ENCODE measurements around the gene STX7.

STX7 gene

DNA sequence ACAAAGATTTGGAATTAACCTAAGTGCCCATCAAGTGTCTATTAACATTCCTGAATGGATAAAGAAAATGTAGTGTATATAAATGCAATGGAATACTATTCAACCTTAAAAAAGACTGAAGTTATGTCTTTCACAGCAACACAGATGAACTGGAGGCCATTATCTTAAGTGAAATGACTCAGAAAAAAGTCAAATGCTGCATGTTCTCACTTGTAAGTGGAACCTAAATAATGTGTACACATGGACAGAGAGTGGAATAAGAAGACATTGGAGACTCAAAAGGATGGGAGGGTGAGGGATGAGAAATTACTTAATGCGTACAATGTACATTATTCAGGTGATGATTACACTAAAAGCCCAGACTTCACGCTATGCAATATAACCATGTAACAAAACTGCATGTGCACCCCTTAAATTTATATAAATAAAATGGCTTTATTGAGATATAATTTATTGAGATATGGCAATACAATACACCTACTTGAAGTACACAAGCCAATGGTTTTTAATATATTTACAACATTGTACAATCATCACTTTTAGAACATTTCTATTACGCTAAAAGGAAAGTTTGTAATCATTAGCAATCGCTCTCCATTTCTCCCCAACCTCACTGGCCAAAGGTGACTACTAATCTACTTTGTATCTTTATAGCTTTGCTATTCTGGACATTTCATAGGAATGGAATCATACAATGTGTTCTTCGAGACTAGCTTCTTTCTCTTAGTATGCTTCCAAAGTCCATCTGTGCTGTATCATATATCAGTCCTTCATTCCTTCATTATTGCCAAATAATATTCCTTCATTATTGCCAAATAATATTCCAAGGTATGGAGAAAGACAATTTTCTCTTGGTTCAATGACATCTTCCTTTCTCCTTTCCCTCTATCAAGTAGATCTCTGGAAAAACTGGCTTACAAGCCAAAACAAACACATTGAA lies 5.8 kb downstream of the STX7 start:
- DNase-seq (ENCODE audit: low read depth in 2 of 3, low spot score in 1 of 3), result no peak

DNA sequence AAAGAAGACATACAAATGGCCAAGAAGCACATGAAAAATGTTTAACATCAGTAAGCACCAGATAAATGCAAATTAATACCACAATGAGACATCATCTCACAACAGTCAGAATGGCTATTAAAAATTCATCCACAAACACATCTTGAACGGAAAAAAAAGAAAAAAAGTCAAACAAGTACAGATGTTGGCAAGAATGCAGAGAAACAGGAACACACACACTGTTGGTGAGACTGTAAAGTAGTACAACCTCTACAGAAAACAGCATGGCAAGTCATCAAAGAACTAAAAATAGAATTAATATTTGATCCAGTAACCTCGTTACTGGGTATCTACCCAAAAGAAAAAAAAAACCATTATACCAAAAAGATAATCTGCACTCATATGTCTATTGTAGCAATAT lies 6.5 kb downstream of the STX7 start:
- DNase-seq (ENCODE audit: low read depth in 2 of 3, low spot score in 1 of 3), result no peak

DNA sequence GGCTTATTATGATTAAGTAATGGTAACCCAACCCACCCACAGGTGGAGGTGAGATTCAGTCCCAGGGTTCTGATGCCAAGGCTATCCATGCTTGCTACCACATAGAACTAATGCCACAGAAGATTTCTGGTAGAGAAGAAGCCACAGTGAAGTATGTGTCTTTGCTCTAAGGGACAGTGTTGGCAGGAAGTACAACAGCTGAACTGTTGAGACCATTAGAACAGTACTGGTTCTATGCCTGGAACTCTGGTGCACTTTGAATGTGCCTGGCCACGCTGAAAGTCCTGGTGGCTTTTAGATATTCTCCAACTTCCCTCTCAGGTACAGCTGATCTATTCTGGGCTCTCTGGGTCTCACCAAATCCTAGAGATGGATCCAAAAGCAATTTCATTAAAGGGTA lies 7.8 kb downstream of the STX7 start:
- no peak for DNase-seq (ENCODE audit: low read depth in 2 of 3, low spot score in 1 of 3)

DNA sequence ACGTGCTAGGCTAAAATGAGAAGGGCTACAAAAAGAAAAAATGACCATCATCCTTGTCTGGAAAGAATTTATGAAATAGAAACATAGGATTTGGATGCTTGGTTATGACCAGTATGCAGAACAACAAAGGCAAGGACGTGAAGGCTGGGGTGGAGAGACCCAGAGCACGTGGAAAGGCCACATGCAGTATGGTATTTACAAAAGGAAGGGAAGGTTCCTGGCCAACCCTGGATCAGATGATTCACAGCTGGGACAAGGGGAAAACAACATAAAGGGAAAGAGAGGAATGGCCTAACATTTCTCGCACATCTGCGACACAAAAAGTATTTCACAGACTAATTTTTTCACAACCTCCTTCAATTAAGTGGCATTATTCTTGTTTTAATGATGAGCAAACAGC lies 8.2 kb downstream of the STX7 start:
- no peak for DNase-seq (ENCODE audit: low read depth in 2 of 3, low spot score in 1 of 3)

DNA sequence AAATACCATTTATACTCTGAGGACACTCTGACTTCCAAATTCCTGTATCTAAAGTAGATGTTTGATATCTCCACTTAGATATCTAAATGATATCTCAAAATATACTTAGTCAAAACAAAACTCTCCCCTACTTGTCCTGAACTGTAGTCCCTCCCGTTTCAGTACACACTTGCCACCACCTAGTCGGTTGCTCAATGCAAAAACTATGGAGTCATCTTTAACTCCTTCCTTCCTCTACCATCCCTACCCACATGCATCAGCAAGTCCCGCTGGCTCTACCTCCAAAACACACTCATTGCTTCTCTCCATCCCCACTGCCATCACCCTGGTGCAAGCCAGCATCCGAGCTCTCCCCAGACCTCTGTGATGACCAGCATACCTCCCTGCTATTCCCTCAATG lies 13.2 kb downstream of the STX7 start:
- DNase-seq (ENCODE audit: low read depth in 2 of 3, low spot score in 1 of 3), result no peak

DNA sequence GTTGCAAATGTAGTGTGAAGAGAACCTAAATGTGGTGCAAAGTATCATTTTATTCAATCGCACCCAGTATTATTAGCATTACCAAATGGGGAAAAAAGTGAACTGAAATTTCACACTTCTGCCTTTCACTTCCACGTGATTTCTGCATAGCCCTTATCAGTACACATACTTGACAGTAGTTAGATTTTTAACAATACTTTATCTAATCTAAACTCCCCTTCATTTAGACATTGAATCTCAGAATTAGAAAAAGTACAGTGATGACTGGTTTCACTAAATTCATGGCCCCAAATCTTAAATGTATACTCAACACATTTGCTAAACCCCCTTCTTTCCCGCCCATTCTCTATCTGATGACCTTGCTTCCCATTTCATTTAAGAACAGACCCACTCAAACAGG lies 14.3 kb downstream of the STX7 start:
- DNase-seq (ENCODE audit: low read depth in 2 of 3, low spot score in 1 of 3), result no peak

DNA sequence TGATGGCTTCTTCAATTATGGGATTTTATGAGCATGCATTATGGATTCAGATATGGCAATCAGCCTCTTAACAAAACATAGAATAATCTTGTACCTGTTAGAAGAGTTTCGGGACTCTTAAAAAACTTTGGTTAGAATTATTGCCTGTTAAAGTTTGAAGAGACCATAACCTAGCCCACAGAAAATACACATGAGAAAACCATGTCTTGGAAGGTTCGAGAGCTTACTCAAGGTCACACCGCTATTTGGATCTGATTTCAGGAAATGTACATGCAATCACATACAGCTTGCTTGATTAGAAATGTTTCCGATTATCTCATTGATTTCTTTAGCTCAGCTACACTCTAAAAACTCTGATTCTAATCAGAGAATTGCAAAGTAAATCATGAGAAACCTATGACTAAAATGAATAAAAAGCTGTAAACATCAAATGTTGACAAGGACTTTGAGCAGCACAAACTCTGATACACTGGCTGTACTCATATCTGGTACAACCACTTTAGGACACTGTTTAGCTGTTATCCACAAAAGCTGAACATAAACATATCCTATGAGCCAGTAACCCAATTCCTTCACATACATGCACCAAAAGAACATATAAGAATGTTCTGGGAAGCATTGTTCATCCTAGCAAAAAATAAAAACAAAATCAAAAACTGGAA lies 16.3 kb downstream of the STX7 start:
- no peak for DNase-seq (ENCODE audit: low read depth in 2 of 3, low spot score in 1 of 3)

DNA sequence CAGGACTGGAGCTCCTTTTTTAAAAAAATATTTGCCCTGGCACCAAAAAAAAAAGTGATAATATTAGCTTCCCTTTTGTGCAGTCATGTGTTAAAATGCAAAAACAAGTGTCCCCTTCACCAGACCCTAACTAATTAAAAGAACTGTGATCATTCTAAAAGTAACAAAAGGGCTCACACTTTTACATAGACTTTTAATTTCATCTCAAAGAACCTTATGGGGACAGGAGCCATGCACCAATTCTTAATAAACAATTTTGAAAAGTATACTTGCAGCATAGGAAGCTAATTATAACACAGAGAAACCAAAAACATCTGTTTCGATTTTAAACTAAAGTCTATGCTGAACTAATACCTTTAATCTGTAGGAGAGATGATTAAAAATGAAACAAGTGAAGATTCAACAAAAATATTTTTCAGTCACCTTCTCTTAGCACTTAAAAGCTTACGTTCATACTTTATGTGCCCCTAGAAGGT lies 17.3 kb downstream of the STX7 start:
- DNase-seq (ENCODE audit: low read depth in 2 of 3, low spot score in 1 of 3), result no peak

DNA sequence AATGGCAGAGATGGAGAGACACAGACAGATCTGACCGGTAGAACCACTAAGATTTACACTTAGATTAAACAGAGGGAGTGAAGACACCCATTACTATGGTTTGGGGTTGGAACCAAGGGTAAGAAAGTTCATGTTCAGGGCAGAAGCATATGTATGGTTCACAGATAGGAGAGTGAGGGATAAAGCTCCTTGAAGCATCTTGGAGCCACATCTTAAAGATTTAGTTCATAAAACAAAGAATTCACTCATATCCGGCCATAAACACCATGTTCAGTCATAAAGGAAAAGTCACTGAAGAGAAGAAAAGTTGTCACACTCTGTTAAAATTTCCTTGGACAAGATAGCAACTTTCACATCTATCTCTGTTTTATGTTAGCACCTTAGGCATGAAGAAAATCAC lies 18.0 kb downstream of the STX7 start:
- no peak for DNase-seq (ENCODE audit: low read depth in 2 of 3, low spot score in 1 of 3)

DNA sequence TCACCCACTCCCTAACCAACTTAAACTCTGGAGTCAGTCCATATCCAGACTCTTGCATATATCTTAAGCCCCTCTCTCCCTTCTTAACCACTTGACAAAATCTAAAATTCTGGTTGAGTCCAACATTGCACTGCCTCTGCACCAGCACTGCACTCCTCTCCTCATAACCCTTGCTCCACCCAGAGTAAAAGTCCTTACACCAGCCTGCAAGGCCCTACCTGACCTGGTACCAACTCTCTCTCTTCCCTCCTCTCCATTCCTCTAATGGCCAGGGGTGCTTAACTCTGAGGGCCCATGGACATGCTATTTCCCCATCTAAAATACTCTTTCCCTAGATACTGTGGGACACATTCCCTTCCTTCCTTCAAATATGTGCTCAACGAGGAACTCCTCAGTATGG lies 21.0 kb downstream of the STX7 start:
- DNase-seq (ENCODE audit: low read depth in 2 of 3, low spot score in 1 of 3), result no peak

DNA sequence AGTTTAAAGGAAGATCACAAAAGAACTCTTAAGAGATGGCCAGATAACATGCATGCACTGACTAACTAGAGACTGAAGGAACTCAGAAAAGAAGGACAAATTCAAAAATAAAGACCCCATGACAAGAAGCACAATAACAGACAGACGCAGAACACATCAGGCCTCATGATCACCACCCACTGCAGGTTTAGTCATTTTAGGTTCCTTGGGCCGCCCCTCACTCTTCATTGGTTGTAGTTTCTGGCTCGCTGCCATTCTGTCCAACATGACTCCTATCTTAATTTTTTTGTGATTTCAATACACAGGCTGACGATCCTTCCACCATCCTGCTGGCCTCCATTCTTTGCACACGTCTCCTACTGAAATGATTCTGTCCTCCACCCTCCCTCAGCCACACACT lies 21.6 kb downstream of the STX7 start:
- no peak for DNase-seq (ENCODE audit: low read depth in 2 of 3, low spot score in 1 of 3)

DNA sequence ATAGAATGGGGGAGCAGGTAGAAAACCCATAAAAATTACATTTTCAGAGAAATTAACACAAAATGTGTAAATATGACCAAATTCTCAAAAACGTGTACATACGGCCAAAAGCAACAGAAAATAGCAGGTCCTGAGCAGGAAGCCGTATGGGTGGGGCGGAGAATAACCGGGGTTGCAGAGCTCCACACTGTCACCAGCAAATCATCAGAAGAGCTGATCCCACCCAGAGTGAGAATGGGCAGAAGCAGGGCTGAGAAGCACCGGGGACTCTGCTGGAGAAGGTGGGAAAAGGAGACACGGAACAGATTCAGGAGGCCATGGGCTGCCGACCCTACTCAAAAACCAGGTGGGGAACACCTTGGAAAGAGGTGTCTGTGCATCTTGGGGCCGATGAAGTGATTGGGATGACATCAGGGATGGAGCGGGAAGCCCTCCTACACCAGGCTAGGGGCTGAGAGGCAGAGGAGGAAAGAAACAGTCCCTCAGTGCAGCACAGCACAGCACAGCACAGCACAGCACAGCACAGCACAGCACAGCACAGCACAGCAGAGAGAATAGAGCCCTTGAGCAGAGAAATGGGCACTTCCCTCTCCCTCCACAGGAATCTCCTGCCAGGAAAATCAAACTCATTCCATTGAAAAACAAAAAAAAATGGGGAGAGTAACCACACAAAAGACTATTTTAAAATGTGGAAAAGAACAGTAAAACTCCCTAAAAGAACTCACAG lies 22.3 kb downstream of the STX7 start:
- DNase-seq (ENCODE audit: low read depth in 2 of 3, low spot score in 1 of 3), result no peak

DNA sequence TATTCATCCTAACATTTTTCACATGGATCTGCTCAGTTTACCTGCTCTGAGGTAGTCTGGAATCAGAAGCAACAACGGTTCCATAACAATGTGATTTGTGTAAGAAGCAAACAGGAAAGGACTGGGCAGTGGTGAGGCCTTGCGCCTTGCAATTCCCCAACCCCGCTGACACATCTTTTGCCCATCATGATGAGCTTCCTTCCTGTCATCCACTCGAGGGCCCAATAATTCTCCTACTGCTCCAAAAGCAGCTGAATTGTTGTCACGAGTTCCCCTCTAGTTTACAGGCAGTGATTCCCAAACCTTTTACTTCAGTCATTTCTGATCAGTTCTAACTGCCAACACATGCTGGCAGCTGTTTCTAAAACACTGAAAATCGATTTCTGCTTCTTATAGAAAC lies 22.9 kb downstream of the STX7 start:
- no peak for DNase-seq (ENCODE audit: low read depth in 2 of 3, low spot score in 1 of 3)

DNA sequence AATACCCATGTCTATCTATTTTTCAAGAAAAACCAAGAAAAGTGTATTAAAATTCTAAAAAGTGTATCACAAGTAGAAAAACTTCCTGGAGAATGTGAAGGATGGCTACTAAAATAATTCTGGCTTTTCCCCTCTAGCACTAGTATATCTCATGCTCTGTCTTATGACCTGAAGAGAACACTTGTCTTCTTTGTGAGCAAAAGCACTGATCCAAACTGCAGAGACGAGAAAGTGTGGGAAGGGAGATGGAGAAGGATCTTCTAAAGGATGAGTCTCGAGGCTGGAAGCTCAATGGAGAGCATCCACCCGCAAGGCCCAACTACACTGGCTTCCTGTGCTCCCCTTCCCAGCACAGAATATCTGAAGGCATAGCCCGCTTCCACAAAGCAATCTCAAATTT lies 23.5 kb downstream of the STX7 start:
- DNase-seq (ENCODE audit: low read depth in 2 of 3, low spot score in 1 of 3), result no peak

DNA sequence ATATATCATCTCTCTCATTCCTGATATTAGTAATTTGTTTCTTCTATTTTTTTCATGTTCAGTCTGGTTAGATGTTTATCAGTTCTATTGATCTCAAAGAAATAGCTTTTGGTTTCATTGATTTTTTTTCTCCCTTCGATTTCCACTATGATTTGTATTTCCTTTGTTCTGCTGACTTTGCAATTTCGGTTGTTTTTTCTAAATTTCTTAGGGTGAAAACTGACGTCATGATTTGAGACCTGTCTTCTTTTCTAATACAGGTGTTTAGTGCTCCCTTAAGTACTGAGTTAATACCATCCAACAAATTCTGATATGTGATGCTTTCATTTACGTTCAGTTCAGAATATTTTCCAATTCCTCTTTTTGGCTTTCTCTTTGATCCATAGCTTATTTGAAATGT lies 25.2 kb downstream of the STX7 start:
- DNase-seq (ENCODE audit: low read depth in 2 of 3, low spot score in 1 of 3), result no peak

DNA sequence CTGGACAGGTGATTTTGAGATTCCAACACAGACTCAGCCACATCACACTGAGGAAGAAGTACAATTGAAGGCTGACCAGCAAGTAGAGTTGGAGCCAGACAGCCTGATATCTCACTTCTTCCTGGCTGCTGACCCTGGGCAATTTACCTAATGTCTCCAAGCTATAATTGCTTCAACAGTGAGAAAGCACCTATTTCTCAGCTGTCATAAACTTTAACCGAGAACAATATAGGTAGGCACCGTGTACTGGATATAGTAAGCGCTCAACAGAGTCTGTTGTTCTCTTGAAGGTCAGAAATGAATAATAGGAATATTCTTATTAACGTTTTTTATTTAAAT lies 28.3 kb downstream of the STX7 start:
- DNase-seq (ENCODE audit: low read depth in 2 of 3, low spot score in 1 of 3), result no peak

DNA sequence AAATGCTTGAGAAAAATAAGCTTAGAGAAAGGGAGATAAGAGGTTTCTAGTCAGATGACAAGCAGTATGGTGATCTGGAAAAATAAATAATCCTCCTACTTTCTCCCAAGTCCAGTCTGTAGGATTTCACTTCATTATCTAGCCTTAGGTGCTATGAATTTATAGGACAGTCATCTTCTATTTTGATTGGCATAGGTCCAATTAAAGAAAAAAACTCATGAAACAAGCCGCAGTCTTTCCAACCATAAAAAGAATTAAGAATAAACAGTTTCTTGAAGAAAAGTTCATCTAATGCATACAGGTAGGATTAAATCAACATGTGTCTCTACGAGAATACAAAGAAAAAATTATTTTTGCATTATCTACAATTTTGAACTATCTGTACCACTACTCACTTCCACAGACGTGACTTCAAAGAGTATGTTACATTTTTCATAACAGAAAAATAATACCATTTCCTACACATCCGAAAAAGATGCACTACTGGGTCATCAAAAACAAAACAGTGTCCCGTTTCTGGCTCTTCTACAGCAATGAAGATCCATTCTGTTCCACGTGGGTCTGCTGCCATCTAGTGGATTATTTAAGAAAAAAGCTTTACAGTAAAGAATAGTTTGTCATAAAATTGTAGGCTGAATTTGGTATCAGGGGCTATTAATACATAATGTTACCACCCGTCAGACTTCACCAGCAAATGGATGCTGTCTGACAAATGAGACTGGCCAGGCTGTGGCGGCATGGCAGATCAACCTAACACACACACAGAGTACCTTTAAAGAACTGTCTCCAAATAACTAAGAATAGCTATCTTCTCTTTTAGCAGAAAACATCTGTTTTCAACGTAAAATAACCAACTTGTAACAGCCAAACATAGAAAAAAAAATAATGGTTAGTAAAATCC lies 28.9 kb downstream of the STX7 start:
- DNase-seq (ENCODE audit: low read depth in 2 of 3, low spot score in 1 of 3), result peak in 2 of 3 donors; percentile 14 to 47

DNA sequence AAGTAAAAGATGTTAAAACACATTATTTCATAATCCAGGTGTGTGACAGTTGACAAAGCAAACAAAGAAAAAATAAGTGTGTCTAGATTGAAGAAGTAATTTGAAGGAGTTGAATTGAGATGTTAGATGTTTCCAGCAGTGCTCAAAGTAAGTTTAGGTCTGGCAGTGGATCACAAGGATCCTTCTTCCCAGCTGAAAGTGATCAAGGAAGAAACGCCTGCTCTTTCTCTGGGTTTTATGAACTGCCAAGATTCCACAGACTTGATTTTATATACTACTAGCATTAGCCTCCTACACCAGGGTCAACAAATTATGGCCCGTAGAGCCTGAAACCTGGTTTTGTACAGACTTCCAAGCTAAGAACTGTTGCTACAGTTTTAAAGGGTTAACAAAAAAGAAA lies 30.3 kb downstream of the STX7 start:
- no peak for DNase-seq (ENCODE audit: low read depth in 2 of 3, low spot score in 1 of 3)

DNA sequence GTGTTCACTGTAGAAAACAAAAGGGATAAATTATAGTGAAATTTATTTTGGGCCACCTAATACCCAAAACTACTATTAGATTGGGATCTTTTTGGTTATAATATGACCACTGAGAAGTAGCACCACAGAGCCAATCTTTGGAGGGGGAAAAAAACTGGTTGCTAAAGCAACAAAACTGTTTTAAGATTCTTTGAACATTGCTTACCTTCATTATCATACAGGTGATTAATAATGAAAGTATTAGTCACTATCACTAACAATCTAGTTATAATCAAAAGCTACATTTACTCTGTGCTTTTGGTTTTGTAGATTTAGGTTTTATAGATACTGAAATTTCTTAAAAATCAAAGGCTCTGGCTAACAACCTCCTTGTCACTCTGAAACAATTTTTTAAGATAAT lies 31.7 kb downstream of the STX7 start:
- DNase-seq (ENCODE audit: low read depth in 2 of 3, low spot score in 1 of 3), result no peak

DNA sequence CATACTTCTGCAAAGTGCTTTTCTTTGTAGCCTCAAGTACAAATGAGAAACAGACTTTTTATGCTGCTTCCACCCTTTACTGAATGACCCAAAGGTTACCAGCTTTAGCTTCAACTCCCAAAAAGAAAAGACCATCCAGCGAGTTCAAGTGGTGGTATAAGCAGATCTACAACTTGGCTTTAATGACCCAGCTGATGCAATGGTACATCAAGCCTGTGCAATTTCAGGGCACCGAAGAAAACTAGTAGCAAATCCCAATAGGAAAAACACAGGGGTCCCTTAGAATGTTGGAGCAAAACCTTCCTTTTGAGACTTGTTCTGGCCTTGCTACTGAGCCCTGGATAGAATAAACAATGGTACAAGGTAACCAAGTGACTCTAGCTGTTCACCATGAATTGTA lies 33.8 kb downstream of the STX7 start:
- no peak for DNase-seq (ENCODE audit: low read depth in 2 of 3, low spot score in 1 of 3)

DNA sequence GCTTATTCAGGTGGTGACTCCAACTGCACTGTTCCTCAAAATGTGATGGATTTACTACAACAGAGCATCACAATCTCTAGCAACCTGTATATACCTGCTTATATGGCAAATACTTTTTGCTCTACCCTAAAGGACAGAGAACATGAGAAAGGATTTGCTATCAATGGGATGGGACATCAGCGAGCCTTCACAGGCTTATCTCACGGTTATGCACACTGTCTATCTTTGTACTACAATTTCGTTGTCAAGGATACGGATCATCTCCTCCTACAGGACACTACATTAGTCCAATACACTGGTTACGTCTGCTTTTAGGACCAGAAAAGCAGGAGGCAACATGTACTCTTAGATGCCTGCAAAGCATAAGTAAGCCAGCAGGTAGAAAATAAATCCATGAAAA lies 34.2 kb downstream of the STX7 start:
- no peak for DNase-seq (ENCODE audit: low read depth in 2 of 3, low spot score in 1 of 3)
